A673 (cell line): ENCODE results near the gene ZNF668.

Experiments
- EZH2 ChIP-seq: fragments of 200-600 bp; sonication (generic); IDR thresholded peaks from 2 replicates; pipeline ENCODE4 v1.6.1; 2017; ENCODE audit warnings: borderline replicate concordance, low read depth, mild to moderate bottlenecking, mixed read lengths, antibody characterized with exemption, low read length; ENCODE audit not compliant: poor library complexity, severe bottlenecking
- TF ChIP-seq, protein P1 (sequence below): fragments of 300-800, 200-600 bp; sonication (generic); conservative IDR thresholded peaks from 2 replicates; pipeline ENCODE4 v1.5.1; 2017; ENCODE audit warnings: low read depth, mild to moderate bottlenecking, antibody characterized with exemption, low read length, moderate library complexity, mixed read lengths

DNA sequence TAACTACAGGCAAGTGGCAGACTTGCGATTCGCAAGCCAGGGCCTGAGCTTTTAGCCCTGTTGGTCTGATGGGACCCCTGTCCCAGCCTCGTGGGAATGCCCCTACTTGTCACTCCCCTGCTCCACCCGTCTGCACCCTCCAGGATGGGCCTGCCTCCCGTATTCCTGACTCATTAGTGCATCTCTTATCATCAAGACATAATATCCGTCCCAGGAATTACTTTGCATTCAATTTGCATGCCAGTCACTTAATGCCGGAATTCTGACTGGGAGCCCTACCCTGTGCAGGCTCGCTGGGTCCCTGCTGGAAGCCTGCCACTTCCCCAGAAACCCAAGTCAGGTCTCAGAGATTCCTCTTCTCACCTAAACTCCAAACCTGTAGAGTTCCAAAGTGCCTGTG, 11.4 kb upstream of the ZNF668 start:
- no peak for TF ChIP-seq EZH2
- TF ChIP-seq, protein P1, sequence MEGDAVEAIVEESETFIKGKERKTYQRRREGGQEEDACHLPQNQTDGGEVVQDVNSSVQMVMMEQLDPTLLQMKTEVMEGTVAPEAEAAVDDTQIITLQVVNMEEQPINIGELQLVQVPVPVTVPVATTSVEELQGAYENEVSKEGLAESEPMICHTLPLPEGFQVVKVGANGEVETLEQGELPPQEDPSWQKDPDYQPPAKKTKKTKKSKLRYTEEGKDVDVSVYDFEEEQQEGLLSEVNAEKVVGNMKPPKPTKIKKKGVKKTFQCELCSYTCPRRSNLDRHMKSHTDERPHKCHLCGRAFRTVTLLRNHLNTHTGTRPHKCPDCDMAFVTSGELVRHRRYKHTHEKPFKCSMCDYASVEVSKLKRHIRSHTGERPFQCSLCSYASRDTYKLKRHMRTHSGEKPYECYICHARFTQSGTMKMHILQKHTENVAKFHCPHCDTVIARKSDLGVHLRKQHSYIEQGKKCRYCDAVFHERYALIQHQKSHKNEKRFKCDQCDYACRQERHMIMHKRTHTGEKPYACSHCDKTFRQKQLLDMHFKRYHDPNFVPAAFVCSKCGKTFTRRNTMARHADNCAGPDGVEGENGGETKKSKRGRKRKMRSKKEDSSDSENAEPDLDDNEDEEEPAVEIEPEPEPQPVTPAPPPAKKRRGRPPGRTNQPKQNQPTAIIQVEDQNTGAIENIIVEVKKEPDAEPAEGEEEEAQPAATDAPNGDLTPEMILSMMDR = no peak
